ENCODE results near the gene AGO3. TPM values are rescaled to one million over a fixed set of nuclear protein-coding genes. Genes with fewer than 3 reads are reported as not detected.

Gene AGO3
- total RNA-seq, 1 donor = 16.8 TPM

DNA sequence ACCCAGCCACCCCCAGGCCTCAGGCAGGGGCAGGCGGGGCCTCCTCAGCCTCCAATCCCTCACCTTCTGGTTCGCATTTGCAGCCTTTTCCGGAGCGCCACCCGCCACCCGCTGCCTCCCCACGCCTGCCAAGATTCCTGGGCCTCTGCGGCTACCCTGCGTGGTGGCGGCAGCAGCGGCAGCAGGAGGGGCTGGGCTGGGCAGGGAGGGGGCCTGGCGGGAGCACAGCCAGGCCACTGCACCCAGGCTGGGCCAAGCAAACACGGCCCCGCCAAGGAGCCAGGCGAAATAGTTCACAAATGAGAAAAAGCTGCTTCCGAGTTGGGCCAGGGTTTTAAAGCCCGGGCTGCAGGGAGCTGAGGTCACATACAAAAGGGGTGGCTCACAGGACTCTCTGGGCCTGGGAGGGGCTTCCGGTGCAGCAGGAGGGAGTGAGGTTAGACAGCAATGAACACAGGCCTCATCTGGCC is 184.3 kb downstream of the AGO3 start:
- H3K4me3 ChIP-seq (ENCODE audit: low read depth, low read length) = no peak overlapping the region
- peak; percentile 60 for DNase-seq (ENCODE audit: low read depth)
- TF ChIP-seq, protein P1, sequence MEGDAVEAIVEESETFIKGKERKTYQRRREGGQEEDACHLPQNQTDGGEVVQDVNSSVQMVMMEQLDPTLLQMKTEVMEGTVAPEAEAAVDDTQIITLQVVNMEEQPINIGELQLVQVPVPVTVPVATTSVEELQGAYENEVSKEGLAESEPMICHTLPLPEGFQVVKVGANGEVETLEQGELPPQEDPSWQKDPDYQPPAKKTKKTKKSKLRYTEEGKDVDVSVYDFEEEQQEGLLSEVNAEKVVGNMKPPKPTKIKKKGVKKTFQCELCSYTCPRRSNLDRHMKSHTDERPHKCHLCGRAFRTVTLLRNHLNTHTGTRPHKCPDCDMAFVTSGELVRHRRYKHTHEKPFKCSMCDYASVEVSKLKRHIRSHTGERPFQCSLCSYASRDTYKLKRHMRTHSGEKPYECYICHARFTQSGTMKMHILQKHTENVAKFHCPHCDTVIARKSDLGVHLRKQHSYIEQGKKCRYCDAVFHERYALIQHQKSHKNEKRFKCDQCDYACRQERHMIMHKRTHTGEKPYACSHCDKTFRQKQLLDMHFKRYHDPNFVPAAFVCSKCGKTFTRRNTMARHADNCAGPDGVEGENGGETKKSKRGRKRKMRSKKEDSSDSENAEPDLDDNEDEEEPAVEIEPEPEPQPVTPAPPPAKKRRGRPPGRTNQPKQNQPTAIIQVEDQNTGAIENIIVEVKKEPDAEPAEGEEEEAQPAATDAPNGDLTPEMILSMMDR (IDR thresholded peaks at IDR 0.05; ENCODE audit: insufficient read depth, low read depth, low read length) = no peak

DNA sequence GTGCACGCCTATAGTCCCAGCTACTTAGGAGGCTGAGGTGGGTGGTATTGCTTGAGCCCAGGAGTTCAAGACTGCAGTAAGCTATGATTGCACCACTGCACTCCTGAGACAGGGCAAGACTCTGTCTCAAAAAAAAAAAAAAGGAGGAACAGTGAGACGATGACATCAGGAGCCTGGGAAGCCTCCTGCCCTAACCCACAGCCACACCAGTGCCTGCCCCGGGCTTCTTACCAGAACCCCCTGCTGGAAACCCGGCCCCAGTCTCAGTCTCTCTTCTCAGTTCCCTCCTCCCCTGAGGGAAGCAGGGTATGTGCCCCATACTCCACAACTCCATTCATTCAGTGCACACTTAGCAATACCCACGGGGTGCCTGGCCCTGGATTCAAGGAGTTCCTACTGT is 185.0 kb downstream of the AGO3 start:
- no peak overlapping the region for H3K4me3 ChIP-seq (ENCODE audit: low read depth, low read length)
- peak; percentile 71 for DNase-seq (ENCODE audit: low read depth)
- TF ChIP-seq, protein P1 (IDR thresholded peaks at IDR 0.05; ENCODE audit: insufficient read depth, low read depth, low read length) = no peak

DNA sequence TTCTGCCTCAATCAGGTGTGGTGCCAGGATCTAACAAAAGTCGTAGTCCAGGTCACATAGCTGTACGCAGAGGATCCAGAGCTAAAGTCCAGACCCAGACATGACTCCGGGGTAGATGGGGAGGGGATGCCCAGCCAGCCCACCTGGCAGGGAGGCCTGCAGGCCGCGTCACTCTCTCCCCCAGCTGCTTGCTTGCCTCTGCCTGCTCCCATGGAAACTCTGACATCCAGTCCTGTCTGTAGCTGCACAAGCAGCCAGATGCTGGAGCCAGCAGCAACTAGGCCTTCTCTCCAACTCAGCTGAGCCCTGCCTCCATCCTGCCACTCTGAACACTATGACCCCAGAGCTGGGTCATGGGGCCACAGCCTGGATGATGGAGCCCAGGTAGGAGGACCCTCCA is 186.0 kb downstream of the AGO3 start:
- DNase-seq (ENCODE audit: low read depth) = no peak
- no peak overlapping the region for H3K4me3 ChIP-seq (ENCODE audit: low read depth, low read length)
- TF ChIP-seq, protein P1 (IDR thresholded peaks at IDR 0.05; ENCODE audit: insufficient read depth, low read depth, low read length) = no peak

DNA sequence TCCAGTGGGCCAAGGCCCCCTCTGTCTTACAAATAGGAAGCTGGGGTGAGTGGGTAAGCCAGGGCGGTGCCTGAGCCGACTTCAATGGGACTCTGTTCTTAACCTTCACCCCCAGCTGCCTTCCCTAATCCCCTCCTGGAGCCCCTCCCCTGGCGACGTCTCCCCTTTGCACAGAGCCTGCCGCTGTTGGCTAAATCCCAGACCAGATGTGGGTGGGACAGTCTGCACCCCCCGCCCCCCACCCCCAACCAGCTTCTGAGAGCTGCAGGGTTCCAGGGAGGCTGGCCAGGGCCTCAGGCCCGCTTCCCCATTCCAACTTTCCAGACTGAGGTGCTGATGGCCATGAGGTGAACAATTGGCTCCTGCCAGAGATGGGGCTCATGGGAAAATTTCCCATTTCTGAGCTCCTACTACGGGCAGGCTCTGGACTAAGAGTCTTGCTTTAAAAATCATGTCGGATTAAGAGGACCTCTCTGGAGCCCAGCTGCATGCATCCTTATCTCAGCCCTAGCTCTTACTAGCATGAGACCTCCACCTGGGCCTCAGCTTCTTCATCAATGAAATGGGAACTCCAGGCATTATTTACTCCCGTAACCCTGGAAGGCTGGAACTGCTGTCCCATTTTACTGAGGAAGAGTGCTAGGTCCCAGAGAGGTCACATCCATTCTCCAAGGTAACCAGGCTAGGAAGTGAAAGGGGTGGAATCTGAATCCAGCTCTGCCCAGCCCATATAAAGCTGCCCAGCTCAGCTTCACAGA is 187.7 kb downstream of the AGO3 start:
- TF ChIP-seq, protein P1 (IDR thresholded peaks at IDR 0.05; ENCODE audit: insufficient read depth, low read depth, low read length) = no peak
- no peak overlapping the region for H3K4me3 ChIP-seq (ENCODE audit: low read depth, low read length)
- DNase-seq (ENCODE audit: low read depth) = peak; percentile 42

DNA sequence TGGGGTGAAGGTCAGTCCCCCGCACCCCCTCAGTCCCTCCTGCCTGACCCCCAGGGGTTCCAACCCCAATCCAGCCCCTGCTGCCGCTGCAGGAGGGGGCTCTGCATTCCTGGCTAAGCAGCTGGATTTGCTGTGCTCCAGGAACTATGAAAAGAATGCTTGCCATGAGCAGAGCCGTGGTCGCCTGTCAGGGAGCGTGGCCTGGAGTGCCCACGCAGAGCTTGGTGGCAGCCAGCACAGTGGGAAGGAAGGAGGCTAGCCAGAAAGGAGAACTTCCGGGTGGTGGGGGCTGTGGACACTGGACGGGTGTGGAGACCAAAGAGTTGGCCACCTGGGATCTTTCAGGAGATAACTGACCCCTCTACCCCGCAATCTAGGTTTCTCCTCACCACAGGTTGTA is 188.6 kb downstream of the AGO3 start:
- DNase-seq (ENCODE audit: low read depth) = no peak
- TF ChIP-seq, protein P1 (IDR thresholded peaks at IDR 0.05; ENCODE audit: insufficient read depth, low read depth, low read length) = no peak
- H3K4me3 ChIP-seq (ENCODE audit: low read depth, low read length) = no peak overlapping the region

Other genes with a start within 250 kb of the AGO3 start
- 14.5 and 19.9 TPM in 2 replicates for gene C1orf216, start 212.2 kb upstream of the AGO3 start, total RNA-seq
- gene CLSPN, start 161.1 kb upstream of the AGO3 start, total RNA-seq = 10.4 and 10.6 TPM in 2 replicates
- gene AGO4, start 123.1 kb upstream of the AGO3 start, total RNA-seq = 13.8 and 16.1 TPM in 2 replicates
- 16.4 TPM in 2 replicates for gene AGO1, start 47.9 kb upstream of the AGO3 start, total RNA-seq
- under 0.01 TPM in 1 of 2 replicates, not detected in the other for gene TEKT2, start 153.0 kb downstream of the AGO3 start, total RNA-seq
- 25.0 and 26.4 TPM in 2 replicates for gene ADPRS, start 157.8 kb downstream of the AGO3 start, total RNA-seq
- gene COL8A2, start 194.1 kb downstream of the AGO3 start, total RNA-seq = 4.7 and 6.8 TPM in 2 replicates
- gene TRAPPC3, start 218.4 kb downstream of the AGO3 start, total RNA-seq = 94.6 and 102 TPM in 2 replicates
- 142 and 187 TPM in 2 replicates for gene MAP7D1, start 225.1 kb downstream of the AGO3 start, total RNA-seq